SK-MEL-5 (cell line): ENCODE measurements around the gene CAMK2G. TPM values are rescaled to one million over a fixed set of nuclear protein-coding genes. Genes with fewer than 3 reads are reported as not detected.

ENCODE experiments used
- DNase-seq: peaks from one replicate; pipeline ENCODE4 v3.0.0-alpha.2; 2016; ENCODE audit warnings: low read depth, low spot score
- in situ Hi-C: cut with HindIII; loops from 2 replicates; pipeline ENCODE4 v1.10.0; 2016; ENCODE audit warnings: low sequenced_read_pairs, high pct_unique_total_duplicates, low pct_unique_long_range_greater_than_20kb
- total RNA-seq: library from RNA; depleted of rRNA; stranded (reverse); fragments of >200 nt; shearing (Covaris generic); gene quantifications from 2 replicates; pipeline ENCODE4 v1.2.3, GENCODE V29; 2014

CAMK2G gene
- total RNA-seq, 1 experiment from 2014 or later = 8.9 TPM

GRCh38 chr10:73888514-73888913 is 14.2 kb upstream of the CAMK2G start:
- no peak for DNase-seq
- in situ Hi-C loops = no loop called here

- peak; percentile 17 for DNase-seq
- in situ Hi-C loops = no loop called here
Measured at GRCh38 chr10:73887294-73888039, 13.1 kb upstream of the CAMK2G start.

- in situ Hi-C loops = no loop called here
- peak; percentile 48 for DNase-seq
Measured at GRCh38 chr10:73886661-73887293, 12.4 kb upstream of the CAMK2G start.

- DNase-seq = peak; percentile 73
- in situ Hi-C loops = no loop called here
Measured at GRCh38 chr10:73886085-73886529, 11.8 kb upstream of the CAMK2G start.

GRCh38 chr10:73884017-73884416 is 9.7 kb upstream of the CAMK2G start:
- no peak for DNase-seq
- in situ Hi-C loops = no loop called here

GRCh38 chr10:73881221-73881919 is 7.0 kb upstream of the CAMK2G start:
- in situ Hi-C loops = no loop called here
- DNase-seq = no peak

GRCh38 chr10:73879296-73880173 is 5.2 kb upstream of the CAMK2G start:
- in situ Hi-C loops = no loop called here
- peak; percentile 81 for DNase-seq

- DNase-seq = no peak
- in situ Hi-C loops = no loop called here
Measured at GRCh38 chr10:73878365-73878764, 4.0 kb upstream of the CAMK2G start.

- no peak for DNase-seq
- in situ Hi-C loops = no loop called here
Measured at GRCh38 chr10:73877533-73878160, 3.3 kb upstream of the CAMK2G start.

GRCh38 chr10:73876971-73877370 is 2.6 kb upstream of the CAMK2G start:
- in situ Hi-C loops = no loop called here
- DNase-seq = no peak

- DNase-seq = no peak
- in situ Hi-C loops = no loop called here
Measured at GRCh38 chr10:73876566-73876965, 2.2 kb upstream of the CAMK2G start.

- DNase-seq = no peak
- in situ Hi-C loops = no loop called here
Measured at GRCh38 chr10:73876157-73876556, 1.8 kb upstream of the CAMK2G start.

- DNase-seq = no peak
- in situ Hi-C loops = no loop called here
Measured at GRCh38 chr10:73875139-73875475, 752 bp upstream of the CAMK2G start.

- in situ Hi-C loops = no loop called here
- DNase-seq = no peak
Measured at GRCh38 chr10:73873838-73874215, 528 bp downstream of the CAMK2G start.

- DNase-seq = no peak
- in situ Hi-C loops = no loop called here
Measured at GRCh38 chr10:73873142-73873837, 1.1 kb downstream of the CAMK2G start.

- in situ Hi-C loops = no loop called here
Measured at GRCh38 chr10:73872190-73872710, 2.1 kb downstream of the CAMK2G start.

More at GRCh38 chr10:73872190-73872710, 2.1 kb downstream of the CAMK2G start:
- no peak for DNase-seq
